IPS DF 4.7 (cell line): ENCODE measurements around the gene CTSH.
"Not testable (repeated sequence)": the region's sequence is repeated elsewhere in the genome, so short reads cannot be mapped to it uniquely, and the experiment has no call there.

Experiments used
- DNase-seq: peaks from one replicate; pipeline ENCODE4 v3.0.0-alpha.2; 2013; ENCODE audit warnings: low spot score; ENCODE audit errors: extremely low read depth

CTSH gene

DNA sequence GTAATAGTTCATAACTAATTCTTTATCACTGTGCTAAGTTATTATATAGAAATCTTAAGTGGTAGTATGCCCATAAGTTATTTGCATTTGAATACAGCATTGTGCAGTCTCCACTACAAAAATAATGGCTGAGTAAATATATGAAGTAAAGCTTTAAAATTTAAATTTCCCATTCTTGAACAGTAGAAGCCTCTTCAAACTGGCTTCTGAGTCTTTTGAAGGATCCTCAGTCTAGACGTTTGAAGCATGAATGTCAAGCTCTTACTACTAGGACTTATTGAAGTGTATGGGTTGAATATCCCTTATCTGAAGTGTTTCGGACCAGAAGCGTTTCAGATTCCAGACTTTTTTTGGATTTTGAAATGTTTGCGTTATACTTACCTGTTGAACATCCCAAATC is 55.8 kb downstream of the CTSH start:
- DNase-seq = no peak

DNA sequence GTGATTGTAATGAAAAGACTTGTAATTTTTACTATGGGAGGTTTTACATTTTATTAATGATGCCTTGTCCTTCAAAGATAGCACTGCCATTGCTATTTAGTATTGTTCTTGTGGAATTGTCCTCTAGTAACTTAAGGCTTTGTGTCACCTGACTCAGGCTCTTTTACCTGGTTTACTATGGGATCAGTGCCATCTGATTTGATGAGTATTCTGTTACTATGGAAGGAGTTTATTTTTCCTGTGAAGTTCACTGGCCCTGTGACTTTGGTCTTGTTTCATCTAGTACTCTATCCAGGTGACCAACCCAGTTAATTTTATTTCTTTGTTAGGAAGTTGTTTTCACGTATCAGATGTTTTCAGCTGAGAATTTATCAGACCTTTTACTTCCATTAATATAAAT is 63.2 kb downstream of the CTSH start:
- no peak for DNase-seq

DNA sequence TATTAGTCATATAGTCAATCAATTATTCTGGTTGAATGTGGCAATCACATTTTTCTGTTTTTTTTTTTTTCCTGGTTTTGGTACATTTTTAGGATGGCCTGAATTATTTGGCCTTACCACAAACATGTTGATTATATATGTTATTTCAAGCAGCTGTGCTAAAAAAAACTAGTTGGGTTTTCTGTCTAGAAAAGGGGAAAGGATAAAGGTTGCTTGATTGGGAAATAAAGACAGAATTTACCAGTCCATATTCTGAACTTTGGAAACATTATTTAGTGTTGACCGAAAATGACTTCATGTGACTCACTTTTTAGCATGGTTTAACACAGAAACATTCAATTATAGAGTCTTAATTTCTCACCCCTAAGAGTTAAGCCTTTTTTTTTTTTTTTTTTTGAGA is 64.0 kb downstream of the CTSH start:
- DNase-seq = no peak

DNA sequence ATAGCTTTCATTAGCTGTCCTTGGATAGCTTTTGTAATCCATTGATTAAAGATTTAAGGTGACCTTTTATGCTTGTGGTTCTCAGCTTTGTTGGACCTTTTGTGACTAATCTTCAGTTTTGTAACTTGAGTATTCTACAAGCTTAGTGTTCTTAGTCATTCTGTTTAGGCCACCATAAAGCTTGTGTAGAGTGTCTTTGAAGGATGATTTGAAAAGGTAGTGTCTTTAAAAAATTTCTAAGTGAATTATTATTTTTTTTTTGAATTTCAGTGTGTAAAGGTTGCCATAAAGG is 64.7 kb downstream of the CTSH start:
- no peak for DNase-seq

DNA sequence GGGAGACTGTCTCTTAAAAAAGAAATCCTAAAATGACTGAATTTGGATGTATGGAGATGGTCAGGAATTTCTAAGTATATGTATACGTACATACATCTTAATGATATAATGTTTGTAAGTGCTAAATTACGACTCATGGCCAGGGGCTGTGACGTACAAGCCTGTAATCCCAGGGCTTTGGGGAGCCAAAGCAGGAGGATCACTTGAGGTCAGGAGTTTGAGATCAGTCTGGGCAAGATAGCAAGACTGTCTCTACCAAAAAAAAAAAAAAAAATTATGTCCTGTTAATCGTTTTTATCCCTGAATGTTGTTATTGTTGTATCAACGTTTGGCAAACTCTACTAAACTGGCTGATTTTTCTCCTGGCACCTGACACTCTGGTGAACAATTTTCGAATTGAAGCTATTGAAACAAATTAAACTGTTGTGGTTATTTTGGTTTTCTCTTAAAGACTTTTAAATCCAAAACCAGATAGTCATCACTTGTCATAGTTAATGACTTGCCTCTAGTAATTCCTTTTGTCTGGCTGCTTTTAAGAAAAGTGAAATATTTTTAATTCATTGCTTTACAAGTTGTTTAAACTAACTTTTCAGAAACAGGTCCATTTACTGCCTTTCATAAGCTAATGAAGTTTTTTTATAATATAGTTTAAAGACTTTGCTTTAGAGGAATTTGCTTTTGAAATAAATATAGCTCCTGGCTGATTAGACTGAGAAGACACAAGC is 65.2 kb downstream of the CTSH start:
- DNase-seq = no peak

DNA sequence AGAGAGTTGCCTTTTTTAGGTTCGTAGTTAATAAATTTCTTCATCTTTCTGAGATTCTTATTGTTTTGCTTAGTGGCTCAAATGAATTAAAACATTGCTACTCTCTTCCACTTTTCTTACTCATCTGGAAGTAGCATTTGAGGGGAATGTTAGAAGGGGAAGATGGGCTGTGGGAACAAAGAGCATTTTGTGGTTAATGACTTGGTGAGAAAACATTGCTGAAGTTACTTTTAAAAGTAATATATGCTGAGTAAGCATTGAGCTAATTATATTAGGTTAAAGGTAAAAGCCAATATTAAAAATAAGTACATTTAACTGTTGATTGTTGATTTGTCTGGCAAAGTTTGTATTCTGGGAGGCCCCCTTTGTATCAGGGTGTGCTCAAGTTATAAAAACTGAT is 66.5 kb downstream of the CTSH start:
- no peak for DNase-seq

DNA sequence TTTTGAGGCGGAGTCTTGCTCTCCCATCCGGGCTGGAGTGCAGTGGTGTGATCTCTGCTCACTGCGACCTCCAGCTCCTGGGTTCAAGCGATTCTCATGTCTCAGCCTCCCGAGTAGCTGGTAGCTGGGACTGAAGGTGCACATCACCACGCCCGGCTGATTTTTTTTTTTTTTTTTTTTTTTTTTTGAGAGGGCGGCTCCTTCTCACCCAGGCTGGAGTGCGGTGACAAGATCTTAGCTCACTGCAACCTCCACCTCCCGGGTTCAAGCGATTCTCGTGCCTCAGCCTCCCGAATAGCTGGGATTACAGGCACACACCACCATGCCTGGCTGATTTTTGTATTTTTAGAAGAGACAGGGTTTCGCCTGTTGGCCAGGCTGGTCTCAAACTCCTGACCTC is 67.9 kb downstream of the CTSH start:
- not testable (repeated sequence) for DNase-seq

DNA sequence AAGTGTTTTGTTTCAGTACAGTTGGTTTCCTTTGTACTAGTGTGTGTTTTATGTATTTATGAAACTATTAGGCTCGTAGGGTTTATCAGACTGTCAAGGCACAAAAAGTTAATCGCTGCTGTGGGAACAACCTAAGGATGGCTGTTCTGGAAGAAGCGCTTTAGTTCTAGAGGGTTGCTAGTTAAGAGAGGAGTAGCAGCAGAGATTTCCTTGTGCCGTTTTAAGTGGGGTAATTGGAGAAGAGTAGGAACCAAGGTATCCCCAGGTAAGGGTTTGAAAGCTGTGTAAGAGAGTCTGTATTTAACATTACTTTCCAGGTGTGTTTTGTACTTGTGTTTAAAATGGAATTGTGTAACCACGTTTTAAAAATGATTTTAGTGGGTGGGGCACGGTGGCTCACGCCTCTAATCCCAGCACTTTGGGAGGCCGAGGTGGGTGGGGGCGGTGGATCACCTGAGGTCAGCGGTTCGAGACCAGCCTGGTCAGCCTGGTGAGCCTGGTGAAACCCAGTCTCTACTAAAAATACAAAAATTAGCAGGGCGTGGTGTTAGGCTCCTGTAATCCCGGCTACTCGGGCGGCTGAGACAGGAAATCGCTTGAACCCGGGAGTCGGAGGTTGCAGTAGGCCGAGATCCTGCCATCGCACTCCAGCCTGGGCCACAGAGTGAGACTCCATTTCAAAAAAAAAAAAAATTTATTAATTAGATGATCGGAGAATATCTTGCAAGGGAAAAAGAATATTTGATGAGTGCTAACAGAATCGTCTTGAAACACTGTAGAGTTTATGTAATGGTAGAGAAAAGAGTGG is 69.5 kb downstream of the CTSH start:
- no peak for DNase-seq

DNA sequence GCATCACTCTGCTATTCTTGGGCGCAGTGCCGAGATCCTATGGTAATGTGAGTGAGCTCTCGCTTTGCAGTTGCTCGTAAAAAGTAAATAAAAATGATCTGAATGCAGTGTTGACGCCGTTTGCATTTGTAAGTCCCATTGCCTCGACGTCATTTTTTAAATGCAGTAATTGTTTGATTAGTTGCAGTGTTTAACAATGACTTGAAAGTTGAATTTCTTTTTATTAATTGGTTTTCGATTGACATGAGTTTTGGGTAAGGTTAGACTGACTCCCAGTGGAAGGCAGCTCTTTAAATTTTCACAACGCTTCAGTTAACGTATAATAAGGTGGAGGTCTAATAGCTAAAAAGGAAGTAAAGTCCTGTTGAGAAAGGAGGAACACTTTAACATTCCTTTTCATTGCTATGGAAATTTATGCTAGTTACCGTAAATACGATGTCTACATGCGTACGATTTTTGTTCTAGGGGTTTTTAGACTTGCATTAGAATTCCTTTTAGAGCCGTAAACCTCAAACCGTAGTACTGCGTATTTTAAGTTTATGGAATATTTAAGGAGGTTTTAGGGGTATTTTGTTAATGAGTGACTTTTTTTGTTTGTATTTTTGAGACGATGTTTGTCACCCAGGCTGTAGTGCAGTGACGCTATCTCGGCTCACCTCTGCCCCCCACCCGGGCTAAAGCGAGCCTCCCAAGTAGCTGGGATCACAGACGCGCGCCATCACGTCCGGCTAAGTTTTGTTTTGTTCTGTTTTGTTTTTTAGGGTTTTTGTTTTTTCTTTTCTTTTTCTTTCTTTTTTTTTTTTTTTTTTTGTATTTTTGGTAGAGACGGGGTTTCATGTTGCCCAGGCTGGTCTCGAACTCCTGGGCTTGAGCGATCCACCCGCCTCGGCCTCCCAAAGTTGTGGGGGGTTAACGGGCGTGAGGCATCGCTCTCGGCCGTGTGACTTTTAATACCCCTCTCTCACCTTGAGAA is 70.8 kb downstream of the CTSH start:
- DNase-seq = no peak

DNA sequence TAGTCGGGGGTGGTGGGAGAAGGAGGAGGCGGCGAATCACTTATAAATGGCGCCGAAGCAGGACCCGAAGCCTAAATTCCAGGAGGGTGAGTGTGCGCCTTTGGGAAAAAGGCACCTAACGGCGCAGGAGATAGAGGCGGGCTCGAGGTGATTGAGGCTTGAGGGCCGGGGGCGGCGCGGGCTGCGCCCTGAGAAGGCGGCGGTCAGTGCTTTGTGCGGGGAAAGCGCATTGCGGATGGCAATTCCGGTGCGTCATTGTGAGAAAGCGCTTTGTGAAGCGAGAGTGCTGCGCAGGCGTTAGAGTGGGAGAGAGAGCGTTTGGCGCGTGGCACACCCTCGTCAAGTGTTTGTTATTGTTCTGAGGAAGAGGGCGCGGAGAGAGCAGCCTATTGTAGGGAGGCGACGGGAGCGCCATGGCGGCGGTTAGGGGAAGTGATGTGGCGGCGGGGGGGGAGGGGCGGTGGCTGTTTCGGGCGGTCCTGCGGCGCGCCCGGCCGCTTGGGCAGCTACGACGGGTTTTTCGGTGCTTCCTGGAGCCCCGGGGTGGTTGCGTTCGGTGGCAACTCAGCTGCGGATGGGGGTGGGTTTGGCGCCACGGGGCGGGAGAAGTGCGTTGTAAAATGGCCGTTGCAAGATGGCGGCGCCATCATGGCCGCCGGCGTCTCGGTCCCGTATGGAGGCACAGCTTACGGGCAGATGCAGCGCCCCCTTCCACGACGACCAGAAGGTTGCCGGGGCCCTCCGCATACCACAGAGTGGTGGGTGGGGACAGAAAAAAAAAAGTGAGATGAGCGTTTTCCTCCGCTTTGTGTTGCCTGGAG is 71.7 kb downstream of the CTSH start:
- DNase-seq = no peak

DNA sequence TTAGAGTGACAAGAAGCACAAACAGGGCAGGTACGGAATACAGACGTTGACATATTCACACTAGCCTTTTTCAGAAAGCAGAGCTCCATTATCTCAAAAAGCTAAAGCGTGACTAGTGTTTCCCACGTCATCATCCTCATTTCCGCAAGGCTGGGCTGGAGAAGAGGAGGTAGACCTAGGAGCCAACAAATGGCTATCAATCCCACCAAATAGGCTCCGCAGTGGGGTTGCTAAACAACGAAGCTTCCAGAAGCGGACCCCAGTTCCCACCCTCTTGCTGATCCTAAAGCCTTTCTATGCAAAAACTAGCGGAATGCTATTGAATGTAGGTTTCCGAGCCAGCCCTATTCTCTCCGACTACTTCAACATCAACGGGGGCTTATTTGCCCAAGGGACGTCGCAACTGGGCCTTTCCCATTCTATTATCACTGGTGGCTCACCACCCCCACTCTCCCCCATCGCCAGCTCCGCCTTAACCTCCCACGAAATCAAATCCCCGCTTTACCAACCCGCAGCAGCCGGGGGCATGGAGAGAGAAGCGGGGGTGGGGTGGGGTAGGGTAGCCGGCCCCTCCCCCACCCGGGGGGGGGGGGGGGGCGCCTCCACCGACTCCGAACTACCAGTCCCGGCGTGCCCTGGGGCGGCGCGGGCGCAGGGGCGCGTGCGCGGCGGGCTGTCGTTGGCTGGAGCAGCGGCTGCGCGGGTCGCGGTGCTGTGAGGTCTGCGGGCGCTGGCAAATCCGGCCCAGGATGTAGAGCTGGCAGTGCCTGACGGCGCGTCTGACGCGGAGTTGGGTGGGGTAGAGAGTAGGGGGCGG is 72.5 kb downstream of the CTSH start, which contains the start of gene MORF4L1:
TSS of gene MORF4L1 (plus strand) at position 736 of the 817 bp plus-strand sequence. CDS start 128 bp downstream, outside the sequence.
- no peak for DNase-seq

DNA sequence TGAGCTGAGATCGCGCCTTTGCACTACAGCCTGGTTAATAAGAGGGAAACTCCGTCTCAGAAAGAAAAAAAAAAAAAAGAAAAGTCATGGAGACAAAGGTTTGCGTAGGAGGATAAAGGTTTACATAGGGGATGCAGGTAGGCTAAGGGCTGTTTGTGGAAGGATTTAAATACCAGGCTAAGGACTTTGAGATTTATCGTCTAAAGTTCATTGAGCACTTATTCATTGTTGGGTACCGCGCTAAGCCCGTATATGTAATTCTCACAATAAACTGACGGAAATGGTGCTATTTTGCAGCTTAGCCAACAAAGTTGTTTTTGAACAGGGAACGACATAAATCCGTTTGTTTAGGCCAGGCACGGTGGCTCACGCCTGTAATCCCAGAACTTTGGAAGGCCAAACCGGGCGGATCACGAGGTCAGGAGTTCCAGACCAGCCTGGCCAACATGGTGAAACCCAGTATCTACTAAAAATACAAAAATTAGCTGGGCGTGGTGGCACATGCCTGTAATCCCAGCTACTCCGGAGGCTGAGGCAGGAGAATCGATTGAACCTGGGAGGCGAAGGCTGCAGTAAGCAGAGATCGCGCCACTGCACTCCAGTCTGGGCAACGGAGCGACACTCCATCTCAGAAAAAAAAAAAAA is 73.2 kb downstream of the CTSH start:
- DNase-seq = not testable (repeated sequence)
